Aorta (tissue), 5 donors: ENCODE measurements around the gene SLC16A2. TPM values are rescaled to one million over a fixed set of nuclear protein-coding genes. Genes with fewer than 3 reads are reported as not detected.

Experiments
- ATAC-seq: fragments of 200-7000 bp; cut with Tn5 transposase; one replicate; pipeline ENCODE4 v1.9.1; 2022; ENCODE audit warnings: moderate library complexity; ENCODE audit not compliant: low FRiP score
- DNase-seq, 2 donors: peaks; one replicate each; pipeline ENCODE4 v3.0.0-alpha.2; 2020
- H3K27ac ChIP-seq, 2 donors: one replicate each; pipeline ENCODE4 v1.5.1; 2013; ENCODE audit warnings: low read length in 2 of 2, mild to moderate bottlenecking in 2 of 2, moderate library complexity in 2 of 2, control low read depth in 1 of 2, inconsistent platforms in 1 of 2, low read depth in 1 of 2
- H3K27me3 ChIP-seq, 2 donors: one replicate each; pipeline ENCODE4 v1.6.1; 2013; ENCODE audit warnings: control low read depth in 1 of 2, low read length in 1 of 2, mild to moderate bottlenecking in 1 of 2, moderate library complexity in 1 of 2; ENCODE audit not compliant: insufficient read depth in 2 of 2, control insufficient read depth in 1 of 2
- H3K36me3 ChIP-seq, 2 donors: one replicate each; pipeline ENCODE4 v1.6.1; 2013; ENCODE audit warnings: control low read depth in 1 of 2, low read length in 1 of 2, mild to moderate bottlenecking in 1 of 2; ENCODE audit not compliant: insufficient read depth in 2 of 2, control insufficient read depth in 1 of 2
- H3K4me1 ChIP-seq, 2 donors: one replicate each; pipeline ENCODE4 v1.6.1; 2013; ENCODE audit warnings: low read length in 2 of 2, control low read depth in 1 of 2, mild to moderate bottlenecking in 1 of 2, moderate library complexity in 1 of 2; ENCODE audit not compliant: insufficient read depth in 2 of 2, control insufficient read depth in 1 of 2
- H3K4me3 ChIP-seq, 2 donors: one replicate each; pipeline ENCODE4 v1.5.1; 2013; ENCODE audit warnings: low read length in 2 of 2, control low read depth in 1 of 2, mild to moderate bottlenecking in 1 of 2
- H3K9me3 ChIP-seq: one replicate; pipeline ENCODE4 v1.6.1; 2013; ENCODE audit warnings: mild to moderate bottlenecking, low read length; ENCODE audit not compliant: control insufficient read depth
- WGBS, 2 donors: extraction: QIAGEN DNeasy Blood & Tissue Kit; methylation state at CpG; one replicate each; pipeline ENCODE4 v1.1.7; 2013; 5-methylcytosine and 5-hydroxymethylcytosine counted together
- intact Hi-C, 2 donors: fragments of 100-400 bp; cut with DNase I; formaldehyde crosslinking; loops; one replicate each; pipeline versions ENCODE4 v1.14.2 to v1.15.0; 2022
- polyA plus RNA-seq, 2 donors: library from polyadenylated mRNA; stranded (reverse); fragments of 200-250 nt; gene quantifications; one replicate each; pipeline ENCODE4 v1.2.3, GENCODE V29; 2013
- total RNA-seq, 2 donors: library from RNA; stranded (reverse); fragmentation: NEBNext Ultra II Directional; extraction: Animal tissue kit (Norgen Biotek cat#: 25700); gene quantifications; one replicate each; pipeline ENCODE4 v1.2.1, GENCODE V29; 2021
- donor health status: healthy with polysubstance abuse.
- donor health status: Bipolar disorder and iron deficiency.
- donor health status: DM: no; HTN: no; CAD: no.
- donor health status: DM: no; HTN: no; CAD: no.
- donor health status: DM: yes; HTN: yes; CAD: no.

SLC16A2 gene
- total and polyA plus RNA-seq, 4 donors = 1.6 to 30.6 (median 10.1) TPM

DNA sequence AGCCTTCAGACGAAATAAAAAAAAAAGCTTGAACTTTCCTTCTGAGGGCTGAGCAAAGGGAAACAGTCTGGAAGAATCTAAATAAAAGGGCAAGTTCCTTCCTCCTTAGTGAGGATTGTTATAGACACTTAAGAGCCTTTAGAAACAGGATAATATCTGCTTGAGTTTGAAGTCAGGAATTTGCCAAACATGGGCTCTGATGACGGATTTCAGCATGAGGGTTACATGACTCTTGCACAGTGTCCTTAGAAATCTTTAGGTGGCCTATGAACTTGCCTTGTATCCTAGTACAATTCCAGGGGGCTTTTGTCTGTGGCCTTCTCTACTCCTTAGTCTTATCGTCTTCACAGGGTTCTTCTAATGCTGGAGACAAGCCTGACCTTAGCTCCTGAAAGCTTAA is 99.0 kb downstream of the SLC16A2 start:
- intact Hi-C loops = no loop called here
- no peaks in the 10 kb centered on the region for H3K27me3 ChIP-seq

GRCh38 chrX:74520896-74521295 is 99.6 kb downstream of the SLC16A2 start:
- Histone ChIP-seq H3K9me3 (no peaks in the 10 kb centered on the region), H3K36me3 (no peaks in the 10 kb centered on the region), H3K4me1 (no peaks in the 10 kb centered on the region), H3K4me3 (no peak overlapping the region), H3K27ac (no peak overlapping the region), H3K27me3 (no peaks in the 10 kb centered on the region)
- intact Hi-C loops = no loop called here
- DNase-seq (no peak), ATAC-seq (no peak)
- 95 to 96% methylated on average over 8 of the region's 8 CpGs for WGBS, 2 donors

More for the DNA sequence above, 99.0 kb downstream of the SLC16A2 start:
- no peak for DNase-seq
- Histone ChIP-seq H3K27ac (no peak overlapping the region), H3K4me1 (no peaks in the 10 kb centered on the region), H3K4me3 (no peak overlapping the region), H3K36me3 (no peaks in the 10 kb centered on the region), H3K9me3 (no peaks in the 10 kb centered on the region)
- ATAC-seq = no peak
- WGBS, 2 donors = 57 to 71% methylated on average over 3 of the region's 3 CpGs

GRCh38 chrX:74521961-74522751 is 100.9 kb downstream of the SLC16A2 start:
- H3K36me3 ChIP-seq = no peaks in the 10 kb centered on the region
- no peak for DNase-seq
- H3K27ac ChIP-seq = no peak overlapping the region
- no peak overlapping the region for H3K4me3 ChIP-seq
- peak; percentile 45 for ATAC-seq
- H3K9me3 ChIP-seq = no peaks in the 10 kb centered on the region
- H3K4me1 ChIP-seq = no peaks in the 10 kb centered on the region
- no peaks in the 10 kb centered on the region for H3K27me3 ChIP-seq
- 40 to 42% methylated on average over 9 of the region's 9 CpGs for WGBS, 2 donors
- intact Hi-C loops = no loop called here

DNA sequence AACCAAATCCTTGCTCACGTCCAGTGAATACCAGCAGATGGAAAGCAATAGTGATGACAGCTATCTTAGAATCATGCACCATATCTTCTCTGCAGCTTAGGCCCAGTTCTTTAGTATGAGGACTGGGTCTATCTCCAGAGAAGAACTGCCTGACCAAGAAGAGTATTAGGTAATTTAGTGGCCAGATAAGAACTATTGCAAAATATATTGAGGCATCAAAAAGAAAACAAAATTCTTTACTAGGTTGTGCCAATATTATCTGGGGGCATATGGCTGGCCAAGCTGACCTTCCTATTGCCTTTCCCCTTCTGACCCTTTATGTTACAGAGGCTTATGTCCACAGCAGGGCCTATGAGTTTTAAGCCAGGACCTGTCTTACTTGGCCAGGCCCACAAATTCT is 101.9 kb downstream of the SLC16A2 start:
- H3K4me3 ChIP-seq = no peak overlapping the region
- no peak for DNase-seq
- 71 to 80% methylated on average over 1 of the region's 1 CpG for WGBS, 2 donors
- H3K4me1 ChIP-seq = no peaks in the 10 kb centered on the region
- no peaks in the 10 kb centered on the region for H3K36me3 ChIP-seq
- no peak overlapping the region for H3K27ac ChIP-seq
- no peaks in the 10 kb centered on the region for H3K27me3 ChIP-seq
- intact Hi-C loops = no loop called here
- no peaks in the 10 kb centered on the region for H3K9me3 ChIP-seq
- ATAC-seq = no peak

- H3K27ac ChIP-seq = no peak overlapping the region
- DNase-seq (no peak), ATAC-seq (no peak)
- WGBS, 2 donors = 80 to 98% methylated on average over 13 of the region's 13 CpGs
- H3K36me3 ChIP-seq = no peaks in the 10 kb centered on the region
- H3K4me1 ChIP-seq = no peaks in the 10 kb centered on the region
- no peak overlapping the region for H3K4me3 ChIP-seq
- intact Hi-C loops = no loop called here
- H3K9me3 ChIP-seq = no peaks in the 10 kb centered on the region
- H3K27me3 ChIP-seq = no peaks in the 10 kb centered on the region
Observed at GRCh38 chrX:74523870-74524735, 102.8 kb downstream of the SLC16A2 start.

DNA sequence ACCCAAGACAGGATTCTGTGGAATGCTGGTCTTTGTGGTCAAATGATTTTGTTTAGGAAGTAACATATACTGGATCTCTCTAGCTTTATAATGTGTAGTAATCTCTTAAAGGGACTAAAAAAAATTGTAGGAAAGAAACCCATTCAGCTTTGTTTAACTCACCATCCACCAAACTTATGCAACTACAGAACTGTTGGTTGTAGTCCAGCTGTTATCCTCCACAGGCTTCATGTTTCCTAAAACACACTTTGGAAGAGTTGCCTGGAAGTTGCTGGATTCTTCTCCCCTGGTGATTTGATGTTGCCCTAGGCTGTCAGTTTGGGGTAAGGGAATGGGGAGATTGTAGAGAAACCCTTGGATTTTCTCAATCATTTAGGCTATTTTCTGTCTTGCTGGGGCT is 103.8 kb downstream of the SLC16A2 start:
- ATAC-seq (no peak), DNase-seq (no peak)
- Histone ChIP-seq H3K9me3 (no peaks in the 10 kb centered on the region), H3K4me3 (no peak overlapping the region), H3K27me3 (no peaks in the 10 kb centered on the region), H3K36me3 (no peaks in the 10 kb centered on the region), H3K27ac (no peak overlapping the region), H3K4me1 (no peaks in the 10 kb centered on the region)
- intact Hi-C loops = no loop called here

DNA sequence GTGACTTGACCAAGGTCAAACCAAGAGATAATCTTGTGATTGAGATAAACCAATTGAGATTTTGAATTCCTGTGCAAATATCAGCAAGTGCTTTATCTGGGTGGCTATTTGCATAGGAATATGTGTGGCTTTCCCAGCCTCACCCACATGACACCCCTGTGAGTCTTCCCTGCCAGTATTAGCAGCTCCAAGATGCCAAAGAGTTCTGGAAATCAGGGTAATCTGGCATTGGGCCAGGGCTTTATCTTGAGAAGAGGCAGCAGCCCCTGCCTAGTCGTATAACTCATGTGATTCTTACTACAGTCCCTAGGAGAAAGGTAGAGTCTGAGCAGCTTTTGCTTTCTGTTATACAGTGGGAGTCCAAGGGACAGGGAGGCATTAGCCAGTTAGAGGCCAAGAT is 105.5 kb downstream of the SLC16A2 start:
- 14 to 36% methylated on average over 1 of the region's 1 CpG for WGBS, 2 donors
- DNase-seq (no peak), ATAC-seq (no peak)
- Histone ChIP-seq H3K4me1 (no peaks in the 10 kb centered on the region), H3K27ac (no peak overlapping the region), H3K27me3 (no peaks in the 10 kb centered on the region), H3K36me3 (no peaks in the 10 kb centered on the region), H3K9me3 (no peaks in the 10 kb centered on the region), H3K4me3 (no peak overlapping the region)
- intact Hi-C loops = no loop called here

GRCh38 chrX:74527350-74527749 is 106.1 kb downstream of the SLC16A2 start:
- Histone ChIP-seq H3K9me3 (no peaks in the 10 kb centered on the region), H3K4me3 (no peak overlapping the region), H3K27me3 (no peaks in the 10 kb centered on the region), H3K27ac (no peak overlapping the region), H3K36me3 (no peaks in the 10 kb centered on the region), H3K4me1 (no peaks in the 10 kb centered on the region)
- no peak for ATAC-seq
- intact Hi-C loops = no loop called here
- WGBS, 2 donors = 10 to 11% methylated on average over 4 of the region's 4 CpGs
- DNase-seq = no peak

- Histone ChIP-seq H3K36me3 (no peaks in the 10 kb centered on the region), H3K27ac (no peak overlapping the region), H3K4me1 (no peaks in the 10 kb centered on the region), H3K9me3 (no peaks in the 10 kb centered on the region), H3K4me3 (no peak overlapping the region), H3K27me3 (no peaks in the 10 kb centered on the region)
- ATAC-seq (no peak), DNase-seq (no peak)
- whole genome bisulfite sequencing, 2 donors = 96% methylated on average over 6 of the region's 6 CpGs
- intact Hi-C loops = no loop called here
Observed at GRCh38 chrX:74529311-74529710, 108.0 kb downstream of the SLC16A2 start.
